Endothelial cell of hepatic sinusoid (primary cell): Measurements from ENCODE around the gene PKD1.

Experiments used
- in situ Hi-C: cut with HindIII; loops from 2 replicates; pipeline ENCODE4 v1.10.0; 2017; ENCODE audit warnings: low sequenced_read_pairs

PKD1 gene

GRCh38 chr16:2081201-2082084 lies 54.3 kb downstream of the PKD1 start:
- in situ Hi-C loops = no loop called here

DNA sequence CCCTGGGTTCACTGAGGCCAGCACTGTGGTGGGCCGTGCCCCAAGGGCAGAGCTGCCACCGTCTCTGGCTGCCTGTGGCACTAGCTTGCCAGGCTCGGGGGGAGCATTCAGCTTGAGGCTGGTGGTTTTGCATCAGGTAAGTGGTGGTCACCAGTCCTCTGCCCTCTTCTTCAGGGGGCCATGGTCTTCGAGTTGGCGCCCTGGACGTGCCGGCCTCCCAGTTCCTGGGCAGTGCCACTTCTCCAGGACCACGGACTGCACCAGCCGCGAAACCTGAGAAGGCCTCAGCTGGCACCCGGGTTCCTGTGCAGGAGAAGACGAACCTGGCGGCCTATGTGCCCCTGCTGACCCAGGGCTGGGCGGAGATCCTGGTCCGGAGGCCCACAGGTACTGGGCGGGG lies 55.7 kb downstream of the PKD1 start:
- in situ Hi-C loops = loop anchor here (5.0 kb wide), 2 partner anchors 43 to 87 kb away; no protein-coding TSS in a partner anchor

GRCh38 chr16:2079311-2079800 lies 56.3 kb downstream of the PKD1 start:
- in situ Hi-C loops = loop anchor here (5.0 kb wide), 2 partner anchors 42 to 88 kb away; no protein-coding TSS in a partner anchor

DNA sequence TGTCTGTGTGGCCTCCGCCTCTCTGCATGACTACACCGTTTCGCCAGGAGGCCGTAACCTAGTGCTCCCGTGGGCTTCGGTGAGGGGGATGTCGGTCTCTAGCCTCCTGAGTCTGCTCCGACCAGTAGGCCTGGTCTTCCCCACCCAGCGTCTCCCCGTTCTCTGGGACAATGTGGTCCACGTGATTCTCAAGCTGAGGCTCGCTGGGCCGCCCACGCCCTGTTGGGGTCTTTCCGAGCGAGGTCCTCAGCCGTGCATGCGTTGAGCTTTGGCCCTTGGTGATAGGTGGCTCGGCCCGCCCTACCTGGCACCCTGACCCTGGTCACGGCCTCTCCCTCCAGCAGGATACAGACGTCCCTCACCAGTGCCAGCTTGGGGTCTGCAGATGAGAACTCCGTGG lies 57.0 kb downstream of the PKD1 start:
- in situ Hi-C loops = loop anchor here (5.0 kb wide), 2 partner anchors 41 to 89 kb away; no protein-coding TSS in a partner anchor

- in situ Hi-C loops = loop anchor here (5.0 kb wide), 2 partner anchors 41 to 89 kb away; no protein-coding TSS in a partner anchor
These were observed 57.6 kb downstream of the PKD1 start for GRCh38 chr16:2078096-2078495.

GRCh38 chr16:2077696-2078095 lies 58.0 kb downstream of the PKD1 start:
- in situ Hi-C loops = loop anchor here (5.0 kb wide), 2 partner anchors 40 to 90 kb away; no protein-coding TSS in a partner anchor

- in situ Hi-C loops = loop anchor here (5.0 kb wide), 2 partner anchors 40 to 90 kb away; no protein-coding TSS in a partner anchor
These were observed 58.7 kb downstream of the PKD1 start for GRCh38 chr16:2077016-2077415.

- in situ Hi-C loops = loop anchor here (5.0 kb wide), 2 partner anchors 39 to 91 kb away; no protein-coding TSS in a partner anchor
These were observed 59.4 kb downstream of the PKD1 start for GRCh38 chr16:2076072-2076865.

DNA sequence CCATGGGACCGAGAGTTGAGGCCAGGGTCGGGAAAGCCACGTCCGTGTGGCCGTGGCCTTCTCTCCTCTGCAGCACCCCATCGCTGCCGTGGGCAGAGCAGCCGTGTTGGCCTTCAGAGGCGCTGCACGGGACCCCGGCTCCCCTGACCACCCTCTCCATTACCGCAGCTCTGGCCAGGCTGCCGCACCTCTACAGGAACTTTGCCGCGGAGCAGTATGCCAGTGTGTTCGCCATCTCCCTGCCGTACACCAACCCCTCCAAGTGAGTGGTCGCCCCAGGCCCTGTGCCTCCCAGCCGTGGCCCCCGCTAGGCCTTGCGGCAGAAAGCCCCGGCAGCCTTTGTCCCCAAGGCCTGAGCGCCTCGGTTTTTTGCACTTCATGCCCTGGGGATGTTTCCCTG lies 60.1 kb downstream of the PKD1 start:
- in situ Hi-C loops = loop anchor here (5.0 kb wide), 2 partner anchors 38 to 92 kb away; no protein-coding TSS in a partner anchor

GRCh38 chr16:2074071-2074470 lies 61.6 kb downstream of the PKD1 start:
- in situ Hi-C loops = no loop called here

GRCh38 chr16:2072926-2073325 lies 62.8 kb downstream of the PKD1 start:
- in situ Hi-C loops = no loop called here

GRCh38 chr16:2071454-2072202 lies 64.1 kb downstream of the PKD1 start:
- in situ Hi-C loops = no loop called here

- in situ Hi-C loops = no loop called here
These were observed 64.9 kb downstream of the PKD1 start for GRCh38 chr16:2070576-2071453.

DNA sequence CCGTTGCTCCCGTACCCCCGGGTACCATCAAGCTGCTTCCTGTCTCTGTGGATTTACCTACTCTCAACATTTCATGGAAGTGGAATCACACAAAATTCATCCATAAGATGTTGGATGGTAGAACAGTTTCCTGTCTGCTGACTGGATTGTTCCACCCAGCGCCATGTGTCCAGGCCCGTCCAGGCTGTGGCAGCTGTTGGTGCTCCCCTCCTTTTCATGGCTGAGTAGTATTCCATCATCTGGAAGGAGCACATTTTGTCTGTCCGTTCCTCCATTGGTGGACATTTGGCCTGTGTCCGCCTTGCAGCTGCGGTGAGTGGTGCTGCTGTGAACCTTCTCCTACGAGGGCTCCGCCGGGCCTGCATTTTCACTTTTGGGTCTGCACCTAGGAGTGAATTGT lies 69.6 kb downstream of the PKD1 start:
- in situ Hi-C loops = no loop called here

DNA sequence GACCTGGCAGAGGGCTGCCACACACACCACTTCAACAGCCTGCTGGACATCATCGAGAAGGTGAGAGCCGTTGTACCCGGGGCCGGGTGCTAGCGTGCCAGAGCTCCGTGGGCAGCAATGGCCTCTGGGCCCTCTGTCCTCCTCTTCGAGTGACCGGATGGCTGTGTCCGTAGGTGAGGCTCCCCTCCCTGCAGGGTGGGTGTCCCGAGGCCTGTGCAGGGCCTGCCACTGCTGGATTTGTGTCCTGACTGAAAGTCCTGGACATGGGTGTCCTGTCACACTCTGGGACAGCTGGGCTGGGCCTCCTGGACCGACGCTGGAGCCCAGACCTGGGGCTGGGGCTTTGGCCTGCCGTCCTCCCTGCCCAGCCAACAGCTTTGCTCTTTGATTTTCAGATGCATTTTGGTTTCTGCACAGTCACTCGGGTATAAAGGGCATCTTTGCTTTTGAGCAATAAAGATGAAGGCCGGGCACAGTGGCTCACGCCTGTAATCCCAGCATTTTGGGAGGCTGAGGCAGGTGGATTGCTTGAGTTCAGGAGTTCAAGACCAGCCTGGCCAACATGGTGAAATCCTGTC lies 71.2 kb downstream of the PKD1 start:
- in situ Hi-C loops = no loop called here

GRCh38 chr16:2063861-2064260 lies 71.8 kb downstream of the PKD1 start:
- in situ Hi-C loops = no loop called here

DNA sequence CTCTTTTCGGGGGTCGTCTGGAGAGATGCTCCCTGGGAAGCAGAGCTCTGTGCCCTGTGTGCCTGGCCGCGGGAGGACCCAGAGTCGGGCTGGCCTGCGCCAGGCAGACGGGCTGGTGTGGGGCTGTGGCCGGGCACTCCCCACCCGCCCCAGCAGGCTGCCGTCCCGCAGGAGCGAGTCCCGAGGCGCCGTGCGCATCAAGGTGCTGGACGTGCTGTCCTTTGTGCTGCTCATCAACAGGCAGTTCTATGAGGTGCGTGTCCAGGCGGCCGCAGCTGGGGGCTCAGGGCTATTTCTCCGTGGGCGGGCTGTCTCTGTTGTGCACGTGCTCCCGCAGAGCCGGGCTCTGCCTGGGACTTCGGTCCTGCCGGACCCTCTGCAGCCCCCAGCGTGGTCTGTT lies 72.9 kb downstream of the PKD1 start:
- in situ Hi-C loops = no loop called here

DNA sequence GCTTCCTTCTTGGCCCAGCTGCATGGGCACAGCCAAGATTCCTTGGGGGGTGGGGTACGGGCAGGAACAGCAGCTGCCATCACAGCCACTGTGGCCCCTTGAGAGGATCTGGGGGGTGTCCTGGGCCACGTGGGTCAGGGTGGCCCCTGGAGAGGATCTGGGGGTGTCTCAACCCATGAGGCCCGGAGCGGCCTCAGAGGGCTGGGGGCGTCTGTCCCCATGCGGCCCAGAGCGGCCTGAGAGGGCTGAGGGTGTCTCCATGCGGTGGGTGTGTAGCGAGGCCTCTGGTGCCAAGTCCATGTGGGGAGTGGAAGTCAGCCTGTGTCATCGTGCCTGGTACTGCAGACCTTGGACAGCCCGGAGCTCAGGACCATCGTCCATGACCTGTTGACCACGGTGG lies 74.2 kb downstream of the PKD1 start:
- in situ Hi-C loops = no loop called here

GRCh38 chr16:2061023-2061422 lies 74.7 kb downstream of the PKD1 start:
- in situ Hi-C loops = no loop called here
